Endothelial cell of umbilical vein (primary cell): ENCODE data around the gene RNF19B. TPM values are rescaled to one million over a fixed set of nuclear protein-coding genes. Genes with fewer than 3 reads are reported as not detected.
A peak's percentile ranks its signal among the peaks of the same experiment; 100 is the strongest.

Experiments
- BruUV-seq: library from RNA; stranded (reverse); fragments of 400-500 nt; replicated peaks from 2 replicates; lab custom pipeline; 2021; lab: Mats Ljungman, UMichigan
- CTCF ChIA-PET: fragments of 300-600, 350-600 bp; sonication (Branson Sonifier 250); formaldehyde crosslinking; loops from one replicate; lab custom pipeline; 2021; ENCODE audit warnings: antibody characterized with exemption, inconsistent platforms; lab: Charles Lee
- POLR2A ChIA-PET: fragments of 300-600, 350-600 bp; sonication (Branson Sonifier 250); formaldehyde crosslinking; loops from one replicate; lab custom pipeline; 2021; ENCODE audit warnings: antibody characterized with exemption, inconsistent platforms; lab: Charles Lee
- DNase-seq: peaks from one replicate; pipeline ENCODE4 v3.0.0-alpha.2; 2011; ENCODE audit warnings: low read depth, low spot score
- FAIRE-seq: peaks from 2 replicates; lab custom pipeline; 2011; peaks lifted over from hg19 to GRCh38; lab: Jason Lieb, UNC
- H2AFZ ChIP-seq: 2 replicates; pipeline ENCODE4 v1.6.0; 2012; ENCODE audit warnings: low read depth, low read length, control low read depth, inconsistent platforms
- H3K27ac ChIP-seq: 2 replicates; pipeline ENCODE4 v1.5.1; 2011; ENCODE audit warnings: low read depth, mild to moderate bottlenecking, control low read depth, low read length, moderate library complexity; ENCODE audit not compliant: insufficient read depth
- H3K27me3 ChIP-seq, 2 experiments: 2 replicates each; pipeline versions ENCODE4 v1.6.0 to v1.6.1; 2011; ENCODE audit warnings: low read length in 2 of 2, mixed read lengths in 1 of 2; ENCODE audit not compliant: control insufficient read depth in 2 of 2, insufficient read depth in 2 of 2
- H3K36me3 ChIP-seq, 2 experiments: 2 replicates in 1 of 2; 3 replicates in 1 of 2; pipeline ENCODE4 v1.5.1; 2011; ENCODE audit warnings: low read length in 2 of 2, mild to moderate bottlenecking in 1 of 2, moderate library complexity in 1 of 2; ENCODE audit not compliant: control insufficient read depth in 2 of 2, insufficient read depth in 2 of 2; ENCODE audit errors: extremely low read depth in 1 of 2
- H3K4me1 ChIP-seq: 3 replicates; pipeline ENCODE4 v1.5.1; 2011; ENCODE audit warnings: mild to moderate bottlenecking, low read length; ENCODE audit not compliant: control insufficient read depth, insufficient read depth; ENCODE audit errors: extremely low read depth
- H3K4me2 ChIP-seq: 2 replicates; pipeline ENCODE4 v1.6.1; 2011; ENCODE audit warnings: low read length, control low read depth, mixed read lengths; ENCODE audit not compliant: insufficient read depth
- H3K4me3 ChIP-seq, 3 experiments: fragments of 200-600 bp in 1 of 3; sonication (generic), shearing (Covaris generic) in 1 of 3; replicated peaks in 1 of 3; 2 replicates each; pipeline ENCODE4 v1.5.1; 2011 to 2016; ENCODE audit warnings: control low read depth in 3 of 3, low read length in 3 of 3, mild to moderate bottlenecking in 2 of 3, inconsistent platforms in 1 of 3, low read depth in 1 of 3, moderate library complexity in 1 of 3; ENCODE audit not compliant: insufficient read depth in 1 of 3
- H3K79me2 ChIP-seq: 2 replicates; pipeline ENCODE4 v1.6.0; 2012; ENCODE audit warnings: low read length, inconsistent platforms; ENCODE audit not compliant: control insufficient read depth, insufficient read depth
- H3K9ac ChIP-seq: replicated peaks from 2 replicates; pipeline ENCODE3; 2011; ENCODE audit warnings: low read length, control low read depth; ENCODE audit not compliant: insufficient read depth; ENCODE audit errors: extremely low read depth
- H3K9me1 ChIP-seq: replicated peaks from 3 replicates; pipeline ENCODE4 v1.6.0; 2011; ENCODE audit warnings: mild to moderate bottlenecking, low read length; ENCODE audit not compliant: control insufficient read depth, insufficient read depth; ENCODE audit errors: extremely low read depth
- H3K9me3 ChIP-seq: replicated peaks from 2 replicates; pipeline ENCODE4 v1.5.1; 2012; ENCODE audit warnings: low read length, inconsistent platforms; ENCODE audit not compliant: control insufficient read depth, insufficient read depth
- H4K20me1 ChIP-seq: replicated peaks from 2 replicates; pipeline ENCODE3; 2011; ENCODE audit warnings: mild to moderate bottlenecking, low read length; ENCODE audit not compliant: control insufficient read depth, insufficient read depth; ENCODE audit errors: extremely low read depth
- CTCF ChIP-seq, 2 donors: IDR thresholded peaks; 1 replicate in 1 of 2; 2 replicates in 1 of 2; pipeline ENCODE4 v1.5.1; 2011; ENCODE audit warnings: low read length in 2 of 2, mild to moderate bottlenecking in 2 of 2, moderate library complexity in 2 of 2, control low read depth in 1 of 2, inconsistent platforms in 1 of 2, low read depth in 1 of 2; ENCODE audit not compliant: insufficient read depth in 1 of 2; ENCODE audit errors: extremely low read depth in 1 of 2
- EZH2 ChIP-seq: IDR thresholded peaks from 2 replicates; pipeline ENCODE4 v1.6.1; 2012; ENCODE audit warnings: borderline replicate concordance, low read depth, mild to moderate bottlenecking, moderate library complexity, low read length, inconsistent platforms; ENCODE audit not compliant: severe bottlenecking
- FOS ChIP-seq: IDR thresholded peaks from 2 replicates; pipeline ENCODE4 v1.6.1; 2011; ENCODE audit warnings: mild to moderate bottlenecking, low read length, moderate library complexity, borderline replicate concordance; ENCODE audit not compliant: insufficient read depth
- GATA2 ChIP-seq: IDR thresholded peaks from 2 replicates; pipeline ENCODE4 v1.7.0; 2011; ENCODE audit warnings: low read depth, mild to moderate bottlenecking, moderate library complexity, mixed read lengths, low read length; ENCODE audit not compliant: insufficient read length, insufficient read depth
- JUN ChIP-seq: IDR thresholded peaks from 2 replicates; pipeline ENCODE4 v1.6.1; 2011; ENCODE audit warnings: borderline replicate concordance, low read depth; ENCODE audit not compliant: insufficient read length, insufficient read depth
- MAX ChIP-seq: IDR thresholded peaks from 2 replicates; pipeline ENCODE4 v1.6.1; 2011; ENCODE audit not compliant: insufficient read depth, insufficient read length
- MYC ChIP-seq: IDR thresholded peaks from one replicate; pipeline ENCODE4 v1.6.1; 2011; ENCODE audit warnings: mild to moderate bottlenecking, low read depth, low read length
- POLR2A ChIP-seq: IDR thresholded peaks from 2 replicates; pipeline ENCODE4 v1.6.1; 2012; ENCODE audit warnings: low read depth, mild to moderate bottlenecking, control low read depth, low read length
- POLR2AphosphoS5 ChIP-seq: IDR thresholded peaks from 2 replicates; pipeline ENCODE4 v1.6.1; 2012; ENCODE audit warnings: low read depth, mild to moderate bottlenecking, control low read depth, low read length, moderate library complexity; ENCODE audit not compliant: insufficient read depth
- dilution Hi-C: fragments of 300-500 bp; cut with MboI; formaldehyde crosslinking; loops from one replicate; pipeline ENCODE4 v1.15.0; 2019; ENCODE audit warnings: low sequenced_read_pairs; ENCODE audit not compliant: extremely low pct_ligation_motif_present
- intact Hi-C: fragments of 100-400 bp; cut with micrococcal nuclease; formaldehyde crosslinking; loops from one replicate; pipeline ENCODE4 v1.10.0; 2022
- polyA plus RNA-seq, 4 experiments: library from polyadenylated mRNA; depleted of rRNA in 3 of 4; stranded (reverse) in 3 of 4; unstranded in 1 of 4; fragments of >200 nt; gene quantifications; 2 replicates each; pipeline versions ENCODE4 v1.2.1 to v1.2.3, GENCODE V29; 2011 to 2012; ENCODE audit warnings: missing spikeins in 1 of 4
- total RNA-seq: library from RNA; stranded (reverse); gene quantifications from 2 replicates; pipeline ENCODE4 v1.2.3, GENCODE V29; 2021

RNF19B gene
- total and polyA plus RNA-seq, 2 donors (not counting 3 experiments of a cell fraction or from before 2014, with no cell fraction given): 19.2 to 25.6 TPM

- Histone ChIP-seq H3K9ac (no peak overlapping the region), H2AFZ (no peak overlapping the region), H3K27me3 (no peaks in the 10 kb centered on the region), H3K4me1 (peaks cover 20% of the 10 kb centered on the region), H3K4me2 (no peak overlapping the region), H3K4me3 (no peak overlapping the region), H3K9me1 (no peaks in the 10 kb centered on the region), H3K9me3 (no peaks in the 10 kb centered on the region), H4K20me1 (no peaks in the 10 kb centered on the region), H3K79me2 (peaks cover 77% of the 10 kb centered on the region), H3K27ac (no peak overlapping the region), H3K36me3 (no peaks in the 10 kb centered on the region)
- no TSS peak for BruUV-seq
- ChIA-PET POLR2A (no interaction called here), CTCF (interaction anchor here (1.0 to 2.0 kb wide), 6 partner anchors 7 to 94 kb away, joined by 3 to 6 read pairs (median 4); no protein-coding TSS in a partner anchor)
- DNase-seq: no peak
- dilution Hi-C loops: no loop called here
- FAIRE-seq: peak; percentile 52
- intact Hi-C loops: no loop called here
- TF ChIP-seq EZH2 (no peak), GATA2 (no peak), POLR2AphosphoS5 (no peak), JUN (no peak), POLR2A (no peak), CTCF (IDR thresholded peaks at IDR 0.05; ENCODE audit: extremely low read depth in 1 of 2, insufficient read depth in 1 of 2, low read depth in 1 of 2, low read length in 2 of 2) (no peak), FOS (no peak), MYC (no peak), MAX (no peak)
Observed at GRCh38 chr1:32960819-32961355, 3.7 kb downstream of the RNF19B start.
